H9 (cell line): ENCODE measurements around the gene NDUFS3. TPM values are rescaled to one million over a fixed set of nuclear protein-coding genes. Genes with fewer than 3 reads are reported as not detected.

Source experiments
- DNase-seq: peaks from one replicate; pipeline ENCODE4 v3.0.0-alpha.2; 2017
- H2AFZ ChIP-seq: one replicate; pipeline ENCODE4 v1.6.1; 2013; ENCODE audit warnings: mild to moderate bottlenecking, low read length, control low read depth, moderate library complexity
- H2AK5ac ChIP-seq: 2 replicates; pipeline ENCODE4 v1.6.1; 2013; ENCODE audit warnings: low read length, control low read depth, mixed read lengths; ENCODE audit not compliant: insufficient read length
- H2BK120ac ChIP-seq: one replicate; pipeline ENCODE4 v1.6.1; 2013; ENCODE audit warnings: low read depth, mild to moderate bottlenecking, low read length, control low read depth, inconsistent platforms; ENCODE audit not compliant: poor library complexity, severe bottlenecking
- H2BK12ac ChIP-seq: 2 replicates; pipeline ENCODE4 v1.6.1; 2013; ENCODE audit warnings: low read length, control low read depth, mixed read lengths, low read depth; ENCODE audit not compliant: insufficient read length
- H2BK15ac ChIP-seq: 2 replicates; pipeline ENCODE4 v1.6.1; 2013; ENCODE audit warnings: low read depth, low read length, control low read depth
- H2BK20ac ChIP-seq: one replicate; pipeline ENCODE4 v1.6.1; 2013; ENCODE audit warnings: low read depth, mild to moderate bottlenecking, low read length, control low read depth, inconsistent platforms; ENCODE audit not compliant: poor library complexity, severe bottlenecking
- H2BK5ac ChIP-seq: 2 replicates; pipeline ENCODE4 v1.6.1; 2013; ENCODE audit warnings: low read length, control low read depth, mixed read lengths; ENCODE audit not compliant: insufficient read length
- H3K14ac ChIP-seq: 2 replicates; pipeline ENCODE4 v1.6.1; 2013; ENCODE audit warnings: low read length, control low read depth; ENCODE audit not compliant: insufficient read depth
- H3K18ac ChIP-seq: 2 replicates; pipeline ENCODE4 v1.6.1; 2013; ENCODE audit warnings: low read depth, mild to moderate bottlenecking, mixed read lengths, low read length, control low read depth; ENCODE audit not compliant: insufficient read length
- H3K23ac ChIP-seq: 2 replicates; pipeline ENCODE4 v1.6.1; 2013; ENCODE audit warnings: low read length, control low read depth, mixed read lengths, low read depth; ENCODE audit not compliant: insufficient read length
- H3K23me2 ChIP-seq: 2 replicates; pipeline ENCODE4 v1.6.1; 2013; ENCODE audit warnings: low read depth, mild to moderate bottlenecking, mixed read lengths, low read length, control low read depth; ENCODE audit not compliant: insufficient read length, poor library complexity, severe bottlenecking
- H3K27ac ChIP-seq: 2 replicates; pipeline ENCODE4 v1.5.1; 2013; ENCODE audit warnings: low read length, control low read depth, mixed read lengths, low read depth; ENCODE audit not compliant: insufficient read length
- H3K27me3 ChIP-seq: 2 replicates; pipeline ENCODE4 v1.6.1; 2013; ENCODE audit warnings: low read length, control low read depth, inconsistent platforms; ENCODE audit not compliant: insufficient read depth
- H3K4ac ChIP-seq: 2 replicates; pipeline ENCODE4 v1.6.1; 2013; ENCODE audit warnings: low read depth, mild to moderate bottlenecking, control low read depth, inconsistent platforms, low read length, moderate library complexity
- H3K4me1 ChIP-seq: 2 replicates; pipeline ENCODE4 v1.6.1; 2013; ENCODE audit warnings: low read length, control low read depth, inconsistent platforms; ENCODE audit not compliant: insufficient read depth
- H3K4me2 ChIP-seq: 2 replicates; pipeline ENCODE4 v1.6.1; 2013; ENCODE audit warnings: low read length, control low read depth, mixed read lengths; ENCODE audit not compliant: insufficient read length, insufficient read depth
- H3K56ac ChIP-seq: 2 replicates; pipeline ENCODE4 v1.6.1; 2013; ENCODE audit warnings: low read depth, mild to moderate bottlenecking, mixed read lengths, low read length, control low read depth; ENCODE audit not compliant: insufficient read length
- H3K79me1 ChIP-seq: 2 replicates; pipeline ENCODE4 v1.6.1; 2013; ENCODE audit warnings: low read depth, mild to moderate bottlenecking, moderate library complexity, low read length, control low read depth, inconsistent platforms; ENCODE audit not compliant: insufficient read depth, poor library complexity, severe bottlenecking
- H3K79me2 ChIP-seq: 2 replicates; pipeline ENCODE4 v1.6.1; 2013; ENCODE audit warnings: low read length, control low read depth, inconsistent platforms; ENCODE audit not compliant: insufficient read depth
- H3K9ac ChIP-seq: 2 replicates; pipeline ENCODE4 v1.6.1; 2013; ENCODE audit warnings: low read length, control low read depth, mixed read lengths; ENCODE audit not compliant: insufficient read length; ENCODE audit errors: extremely low read depth
- H3K9me3 ChIP-seq: one replicate; pipeline ENCODE4 v1.6.1; 2013; ENCODE audit warnings: low read depth, low read length, inconsistent platforms; ENCODE audit not compliant: control insufficient read depth
- H3T11ph ChIP-seq: one replicate; pipeline ENCODE4 v1.6.1; 2013; ENCODE audit warnings: mild to moderate bottlenecking, low read length, control low read depth, inconsistent platforms
- H4K20me1 ChIP-seq: one replicate; pipeline ENCODE4 v1.6.1; 2013; ENCODE audit not compliant: control insufficient read depth, insufficient read length, insufficient read depth
- H4K5ac ChIP-seq: 2 replicates; pipeline ENCODE4 v1.6.1; 2013; ENCODE audit warnings: low read depth, mild to moderate bottlenecking, mixed read lengths, low read length, control low read depth; ENCODE audit not compliant: insufficient read length
- H4K8ac ChIP-seq: replicated peaks from 2 replicates; pipeline ENCODE4 v1.6.1; 2013; ENCODE audit warnings: low read length, control low read depth, mixed read lengths, low read depth; ENCODE audit not compliant: insufficient read length
- H4K91ac ChIP-seq: 2 replicates; pipeline ENCODE4 v1.6.1; 2013; ENCODE audit warnings: low read depth, mild to moderate bottlenecking, moderate library complexity, mixed read lengths, low read length, control low read depth; ENCODE audit not compliant: insufficient read length
- H3K27ac Mint-ChIP-seq, 3 experiments: 2 replicates in 2 of 3; 3 replicates in 1 of 3; pipeline ENCODE4 v1.8.0; 2020 to 2021; ENCODE audit warnings: mixed read lengths in 3 of 3, mild to moderate bottlenecking in 1 of 3, moderate library complexity in 1 of 3
- H3K27me3 Mint-ChIP-seq: 2 replicates; pipeline ENCODE4 v1.8.0; 2021; ENCODE audit warnings: low read depth, mild to moderate bottlenecking, moderate library complexity, mixed read lengths
- H3K36me3 Mint-ChIP-seq, 3 experiments: 2 replicates in 2 of 3; 3 replicates in 1 of 3; pipeline ENCODE4 v1.8.0; 2020 to 2021; ENCODE audit warnings: low read depth in 3 of 3, mixed read lengths in 3 of 3; ENCODE audit not compliant: insufficient read depth in 1 of 3
- H3K4me1 Mint-ChIP-seq, 2 experiments: 2 replicates each; pipeline ENCODE4 v1.8.0; 2020; ENCODE audit warnings: mixed read lengths in 2 of 2
- H3K4me3 Mint-ChIP-seq, 2 experiments: 2 replicates in 1 of 2; 3 replicates in 1 of 2; pipeline ENCODE4 v1.8.0; 2020 to 2021; ENCODE audit warnings: mild to moderate bottlenecking in 2 of 2, mixed read lengths in 2 of 2, moderate library complexity in 1 of 2
- H3K9me3 Mint-ChIP-seq, 2 experiments: 2 replicates in 1 of 2; 3 replicates in 1 of 2; pipeline ENCODE4 v1.8.0; 2020; ENCODE audit warnings: mild to moderate bottlenecking in 2 of 2, mixed read lengths in 2 of 2, moderate library complexity in 1 of 2
- CTCF ChIP-seq: fragments of 200-600 bp; sonication (generic); conservative IDR thresholded peaks from 3 replicates; pipeline ENCODE4 v1.8.0; 2021; ENCODE audit warnings: antibody characterized with exemption, mild to moderate bottlenecking
- WGBS: extraction: QIAGEN DNeasy Blood & Tissue Kit; methylation state at CpG from one replicate; pipeline ENCODE4 v1.1.7; 2013; ENCODE audit warnings: missing lambda C conversion rate, low lambda C conversion rate, mixed read lengths; ENCODE audit not compliant: insufficient read length; ENCODE audit errors: extremely low coverage; 5-methylcytosine and 5-hydroxymethylcytosine counted together
- total RNA-seq: library from RNA; stranded (reverse); gene quantifications from 2 replicates; pipeline ENCODE4 v1.2.1, GENCODE V29; 2021

Gene NDUFS3
- total RNA-seq, 1 experiment from 2014 or later = 144 TPM

GRCh38 chr11:47534704-47535251, 44.1 kb upstream of the NDUFS3 start:
- Histone ChIP-seq H3K9ac (no peak overlapping the region), H3K27me3 (no peaks in the 10 kb centered on the region), H3K23me2 (no peaks in the 10 kb centered on the region), H3K4me1 (peaks cover 3% of the 10 kb centered on the region; the same call in 1 of the 2 replicates), H2BK12ac (no peak overlapping the region), H3T11ph (no peak overlapping the region), H3K14ac (no peak overlapping the region), H3K4ac (no peak overlapping the region), H4K8ac (no peak overlapping the region), H4K91ac (no peak overlapping the region), H3K18ac (no peak overlapping the region), H2AK5ac (no peak overlapping the region), H4K20me1 (no peaks in the 10 kb centered on the region), H3K79me1 (no peaks in the 10 kb centered on the region), H4K5ac (no peak overlapping the region), H3K27ac (no peak overlapping the region), H3K56ac (no peak overlapping the region), H2AFZ (no peak overlapping the region), H2BK5ac (no peak overlapping the region), H3K9me3 (no peaks in the 10 kb centered on the region), H3K23ac (no peak overlapping the region), H2BK20ac (no peak overlapping the region), H2BK120ac (no peak overlapping the region), H3K79me2 (peaks cover 63% of the 10 kb centered on the region; the same call in 1 of the 2 replicates), H2BK15ac (no peak overlapping the region), H3K4me2 (no peak overlapping the region)
- no peak for DNase-seq
- TF ChIP-seq CTCF = no peak
- H3K27me3 Mint-ChIP-seq = no peaks in the 10 kb centered on the region; the same call in 1 of the 2 replicates
- H3K4me3 Mint-ChIP-seq = no peak overlapping the region
- no peaks in the 10 kb centered on the region for H3K9me3 Mint-ChIP-seq
- H3K36me3 Mint-ChIP-seq = peaks cover 3 to 17% (median 4%) of the 10 kb centered on the region in 3 experiments; a peak in 6 of 7 replicates
- no CpG with 5 or more reads among the region's 4 CpGs for WGBS
- peaks cover 25 to 26% of the 10 kb centered on the region in 2 experiments for H3K4me1 Mint-ChIP-seq
- peak overlapping the region in 2 of 3 experiments; percentile 53 to 67; a peak in 2 of 7 replicates for H3K27ac Mint-ChIP-seq
